GM21360 (cell line): ENCODE data around the gene DMXL1.

Source experiments
- ATAC-seq: cut with Tn5 transposase; IDR thresholded peaks from one replicate; pipeline ENCODE4 v1.9.1; 2021; ENCODE audit warnings: mild to moderate bottlenecking, moderate library complexity; ENCODE audit not compliant: unreplicated experiment

Gene DMXL1

DNA sequence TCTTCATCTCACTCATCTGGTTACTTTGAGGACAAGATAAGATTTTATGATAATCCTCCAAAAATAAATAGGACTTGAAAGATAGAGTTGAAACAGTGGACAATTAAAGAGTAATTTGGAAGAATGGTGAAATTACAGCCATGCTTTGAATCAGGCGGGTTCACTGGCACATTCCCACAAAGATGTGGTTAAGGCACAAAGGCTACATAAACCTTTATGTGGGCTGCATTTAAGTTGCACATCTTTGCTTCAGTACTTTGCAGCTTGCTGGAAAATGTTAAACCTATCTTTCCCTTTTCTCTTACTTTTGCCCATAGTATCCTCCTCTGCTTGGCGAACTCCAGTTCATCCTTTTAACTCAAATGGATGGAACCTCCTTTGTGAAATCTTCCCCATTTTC lies 192.8 kb downstream of the DMXL1 start:
- no peak for ATAC-seq

- no peak for ATAC-seq
Measured at GRCh38 chr5:119264186-119264585, 193.3 kb downstream of the DMXL1 start.

DNA sequence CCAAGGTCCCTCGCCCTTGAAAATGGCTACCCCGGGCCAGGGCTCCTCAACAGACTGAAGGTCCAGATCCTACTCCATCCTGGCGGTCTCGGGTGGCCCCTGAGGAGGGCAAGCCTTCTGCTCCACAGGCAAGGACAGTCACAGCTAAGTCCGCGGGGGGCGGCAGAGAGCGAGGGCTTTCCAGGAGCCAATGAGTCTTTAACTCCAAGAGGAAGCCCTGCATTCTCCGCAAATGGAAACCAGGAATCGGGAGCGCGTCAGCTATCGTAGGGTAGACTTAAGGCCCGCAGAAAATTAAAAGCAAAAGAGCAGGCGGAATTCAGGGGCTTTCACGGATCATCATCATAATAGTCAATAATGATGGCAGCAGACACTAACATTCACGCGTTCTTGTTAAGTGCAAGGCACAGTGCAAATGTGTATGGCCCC lies 197.1 kb downstream of the DMXL1 start:
- ATAC-seq = peak; percentile 62

- peak; percentile 87 for ATAC-seq
Measured at GRCh38 chr5:119268387-119269060, 197.6 kb downstream of the DMXL1 start.

- peak; percentile 2 for ATAC-seq
Measured at GRCh38 chr5:119269061-119269944, 198.4 kb downstream of the DMXL1 start.

GRCh38 chr5:119270121-119270565 lies 199.3 kb downstream of the DMXL1 start:
- no peak for ATAC-seq

GRCh38 chr5:119270960-119271757 lies 200.3 kb downstream of the DMXL1 start:
- ATAC-seq = no peak

- ATAC-seq = no peak
Measured at GRCh38 chr5:119271758-119272730, 201.2 kb downstream of the DMXL1 start.

DNA sequence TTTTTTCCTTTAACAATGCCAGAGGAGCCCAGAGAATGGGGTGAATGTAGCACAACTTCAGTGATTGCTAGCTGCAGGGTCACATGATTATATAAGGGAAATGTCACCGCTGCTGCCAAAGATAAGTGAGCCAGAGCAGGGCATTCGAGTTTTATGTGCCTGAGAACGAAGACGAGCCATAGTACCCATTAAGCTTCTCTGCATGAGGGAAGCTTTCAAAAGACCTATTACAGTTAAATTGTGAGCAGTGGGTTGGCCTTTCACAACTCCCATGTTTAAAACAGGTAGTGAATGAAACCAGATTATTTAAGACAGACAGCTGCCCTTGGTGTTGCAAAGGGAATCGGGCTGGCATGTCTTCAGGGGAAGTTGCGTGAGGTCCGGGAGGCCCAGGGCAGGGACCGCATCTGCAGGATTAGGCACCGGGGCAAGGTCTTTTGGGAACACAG lies 202.5 kb downstream of the DMXL1 start:
- no peak for ATAC-seq

DNA sequence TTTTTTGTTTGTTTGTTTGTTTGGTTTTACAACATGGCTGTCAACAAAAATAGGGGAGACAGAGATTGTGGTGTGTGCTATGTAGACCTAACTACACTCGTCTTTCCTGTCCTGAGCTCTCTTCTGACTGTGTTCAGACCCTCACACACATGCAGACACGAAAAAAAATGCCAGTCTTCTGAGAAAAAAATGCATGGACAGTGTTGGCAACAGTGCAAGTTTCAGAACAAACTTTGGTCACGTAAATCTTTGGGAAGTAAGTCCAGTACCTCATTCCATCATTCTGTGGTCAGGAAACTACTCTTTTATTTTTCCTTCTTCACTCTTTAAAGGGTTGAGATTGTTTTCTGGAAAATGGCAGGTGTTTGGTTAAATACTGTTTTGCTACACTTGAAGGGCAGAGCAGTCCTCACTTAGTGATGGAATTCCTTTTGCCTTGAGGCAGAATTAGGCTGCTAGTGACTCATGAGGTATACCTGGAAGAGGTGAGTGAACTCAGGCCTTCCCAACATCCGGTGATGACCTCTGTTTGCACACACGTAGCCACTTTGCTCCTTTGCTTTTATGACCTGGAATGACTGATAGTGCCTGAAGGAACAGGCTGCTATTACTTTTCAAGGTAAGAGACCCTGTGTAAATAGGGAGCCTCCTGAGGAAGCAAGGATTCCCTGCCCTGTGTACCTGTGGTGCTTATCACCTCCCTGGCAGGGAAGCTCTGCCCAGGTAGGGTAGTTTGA lies 203.3 kb downstream of the DMXL1 start:
- no peak for ATAC-seq

DNA sequence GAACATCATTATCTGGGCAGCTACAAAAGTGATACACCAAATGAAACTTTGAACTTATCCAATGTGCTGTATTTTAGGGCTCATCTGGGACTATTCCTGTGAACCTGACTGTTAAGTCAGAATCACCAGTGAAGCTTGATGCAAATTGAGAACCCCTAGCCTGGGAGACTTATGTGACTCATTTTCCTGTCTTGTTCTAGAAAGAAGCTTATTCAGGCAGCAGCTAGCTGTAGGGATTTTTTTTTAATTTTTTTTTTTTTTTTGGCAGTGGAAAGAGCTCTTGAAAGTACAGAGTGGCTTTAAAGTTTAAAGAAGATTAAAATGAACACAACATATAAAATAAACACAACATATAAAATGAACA lies 203.9 kb downstream of the DMXL1 start:
- ATAC-seq = peak; percentile 38

GRCh38 chr5:119275146-119275545 lies 204.3 kb downstream of the DMXL1 start:
- peak; percentile 12 for ATAC-seq

GRCh38 chr5:119275601-119276173 lies 204.8 kb downstream of the DMXL1 start:
- ATAC-seq = peak; percentile 63

- ATAC-seq = peak; percentile 31
Measured at GRCh38 chr5:119276978-119277377, 206.1 kb downstream of the DMXL1 start.

DNA sequence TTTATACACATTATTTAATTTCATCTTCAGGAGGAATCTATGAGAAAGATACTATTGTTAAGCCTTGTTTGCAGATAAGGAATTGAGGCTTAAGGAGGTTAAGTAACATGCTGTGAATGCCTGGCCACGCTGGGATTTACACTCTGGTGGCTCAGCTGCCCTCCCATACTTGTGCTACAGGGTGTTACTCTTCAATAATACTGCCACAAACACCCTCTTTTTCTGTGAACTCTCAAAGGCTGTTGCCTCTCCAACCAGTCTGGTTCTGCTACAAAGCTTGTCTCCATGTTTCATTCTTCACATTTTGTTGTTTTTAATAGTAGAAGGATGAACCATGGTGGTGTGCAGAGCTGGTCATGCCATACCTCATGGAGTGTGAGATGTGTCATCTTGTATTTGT lies 208.2 kb downstream of the DMXL1 start:
- no peak for ATAC-seq

- no peak for ATAC-seq
Measured at GRCh38 chr5:119280380-119280779, 209.5 kb downstream of the DMXL1 start.

DNA sequence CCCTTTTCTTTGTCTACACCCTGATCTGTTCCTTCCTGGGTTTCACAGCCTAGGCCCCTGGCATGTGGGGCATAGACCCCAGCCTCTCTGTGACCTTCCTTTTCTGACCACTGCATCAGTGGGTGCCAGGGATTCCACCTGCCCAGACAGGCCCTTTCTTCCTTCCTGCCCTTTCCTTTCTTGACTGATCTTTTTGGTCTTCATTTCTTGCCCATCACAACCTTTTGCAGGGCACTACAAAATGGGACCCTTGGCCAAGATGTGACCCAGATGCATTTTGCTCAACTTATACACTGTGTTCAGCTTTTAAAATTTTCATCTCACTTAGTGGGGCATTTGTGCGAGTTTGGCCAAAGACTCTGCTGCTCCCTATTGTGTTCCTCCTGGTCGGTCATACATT lies 211.7 kb downstream of the DMXL1 start:
- ATAC-seq = no peak

GRCh38 chr5:119284031-119284430 lies 213.1 kb downstream of the DMXL1 start:
- no peak for ATAC-seq
